ENCODE data around the gene OVCA2. TPM values are rescaled to one million over a fixed set of nuclear protein-coding genes. Genes with fewer than 3 reads are reported as not detected.

Gene OVCA2
- total RNA-seq, 1 experiment from 2014 or later = 93.3 TPM

GRCh38 chr17:2034157-2034556, 7.7 kb upstream of the OVCA2 start:
- no peak for DNase-seq (ENCODE audit: low read depth)

- DNase-seq (ENCODE audit: low read depth) = no peak
These were observed 6.8 kb upstream of the OVCA2 start for GRCh38 chr17:2034806-2035540.

GRCh38 chr17:2035541-2036488, 6.0 kb upstream of the OVCA2 start:
- no peak for DNase-seq (ENCODE audit: low read depth)

GRCh38 chr17:2037155-2037554, 4.7 kb upstream of the OVCA2 start:
- DNase-seq (ENCODE audit: low read depth) = no peak

GRCh38 chr17:2040219-2040827, 1.5 kb upstream of the OVCA2 start:
- DNase-seq (ENCODE audit: low read depth) = no peak

- no peak for DNase-seq (ENCODE audit: low read depth)
These were observed 771 bp upstream of the OVCA2 start for GRCh38 chr17:2040942-2041560.

- peak; percentile 59 for DNase-seq (ENCODE audit: low read depth)
These were observed 597 bp downstream of the OVCA2 start for GRCh38 chr17:2042390-2042847.

- DNase-seq (ENCODE audit: low read depth) = no peak
These were observed 1.1 kb downstream of the OVCA2 start for GRCh38 chr17:2042933-2043332.

GRCh38 chr17:2043785-2044184, 2.0 kb downstream of the OVCA2 start:
- DNase-seq (ENCODE audit: low read depth) = peak; percentile 64

GRCh38 chr17:2044263-2044894, 2.6 kb downstream of the OVCA2 start:
- DNase-seq (ENCODE audit: low read depth) = no peak

- DNase-seq (ENCODE audit: low read depth) = no peak
These were observed 5.8 kb downstream of the OVCA2 start for GRCh38 chr17:2047590-2047989.

- DNase-seq (ENCODE audit: low read depth) = no peak
These were observed 7.0 kb downstream of the OVCA2 start for GRCh38 chr17:2048805-2049204.

- peak; percentile 87 for DNase-seq (ENCODE audit: low read depth)
These were observed 7.8 kb downstream of the OVCA2 start for GRCh38 chr17:2049333-2050299.

- peak; percentile 82 for DNase-seq (ENCODE audit: low read depth)
These were observed 8.7 kb downstream of the OVCA2 start for GRCh38 chr17:2050300-2051060.

- no peak for DNase-seq (ENCODE audit: low read depth)
These were observed 9.5 kb downstream of the OVCA2 start for GRCh38 chr17:2051061-2051932.

GRCh38 chr17:2051933-2052559, 10.2 kb downstream of the OVCA2 start:
- DNase-seq (ENCODE audit: low read depth) = no peak

- peak; percentile 94 for DNase-seq (ENCODE audit: low read depth)
These were observed 11.8 kb downstream of the OVCA2 start for GRCh38 chr17:2053380-2054261.
